H9 (cell line): ENCODE results near the gene STOM. TPM values are rescaled to one million over a fixed set of nuclear protein-coding genes. Genes with fewer than 3 reads are reported as not detected.

ENCODE experiments used
- DNase-seq: peaks from one replicate; pipeline ENCODE4 v3.0.0-alpha.2; 2017
- H2AFZ ChIP-seq: one replicate; pipeline ENCODE4 v1.6.1; 2013; ENCODE audit warnings: mild to moderate bottlenecking, low read length, control low read depth, moderate library complexity
- H2AK5ac ChIP-seq: 2 replicates; pipeline ENCODE4 v1.6.1; 2013; ENCODE audit warnings: low read length, control low read depth, mixed read lengths; ENCODE audit not compliant: insufficient read length
- H2BK120ac ChIP-seq: one replicate; pipeline ENCODE4 v1.6.1; 2013; ENCODE audit warnings: low read depth, mild to moderate bottlenecking, low read length, control low read depth, inconsistent platforms; ENCODE audit not compliant: poor library complexity, severe bottlenecking
- H2BK12ac ChIP-seq: 2 replicates; pipeline ENCODE4 v1.6.1; 2013; ENCODE audit warnings: low read length, control low read depth, mixed read lengths, low read depth; ENCODE audit not compliant: insufficient read length
- H2BK15ac ChIP-seq: 2 replicates; pipeline ENCODE4 v1.6.1; 2013; ENCODE audit warnings: low read depth, low read length, control low read depth
- H2BK20ac ChIP-seq: one replicate; pipeline ENCODE4 v1.6.1; 2013; ENCODE audit warnings: low read depth, mild to moderate bottlenecking, low read length, control low read depth, inconsistent platforms; ENCODE audit not compliant: poor library complexity, severe bottlenecking
- H2BK5ac ChIP-seq: 2 replicates; pipeline ENCODE4 v1.6.1; 2013; ENCODE audit warnings: low read length, control low read depth, mixed read lengths; ENCODE audit not compliant: insufficient read length
- H3K14ac ChIP-seq: 2 replicates; pipeline ENCODE4 v1.6.1; 2013; ENCODE audit warnings: low read length, control low read depth; ENCODE audit not compliant: insufficient read depth
- H3K18ac ChIP-seq: 2 replicates; pipeline ENCODE4 v1.6.1; 2013; ENCODE audit warnings: low read depth, mild to moderate bottlenecking, mixed read lengths, low read length, control low read depth; ENCODE audit not compliant: insufficient read length
- H3K23ac ChIP-seq: 2 replicates; pipeline ENCODE4 v1.6.1; 2013; ENCODE audit warnings: low read length, control low read depth, mixed read lengths, low read depth; ENCODE audit not compliant: insufficient read length
- H3K23me2 ChIP-seq: 2 replicates; pipeline ENCODE4 v1.6.1; 2013; ENCODE audit warnings: low read depth, mild to moderate bottlenecking, mixed read lengths, low read length, control low read depth; ENCODE audit not compliant: insufficient read length, poor library complexity, severe bottlenecking
- H3K27ac ChIP-seq: 2 replicates; pipeline ENCODE4 v1.5.1; 2013; ENCODE audit warnings: low read length, control low read depth, mixed read lengths, low read depth; ENCODE audit not compliant: insufficient read length
- H3K27me3 ChIP-seq: 2 replicates; pipeline ENCODE4 v1.6.1; 2013; ENCODE audit warnings: low read length, control low read depth, inconsistent platforms; ENCODE audit not compliant: insufficient read depth
- H3K4ac ChIP-seq: 2 replicates; pipeline ENCODE4 v1.6.1; 2013; ENCODE audit warnings: low read depth, mild to moderate bottlenecking, control low read depth, inconsistent platforms, low read length, moderate library complexity
- H3K4me1 ChIP-seq: 2 replicates; pipeline ENCODE4 v1.6.1; 2013; ENCODE audit warnings: low read length, control low read depth, inconsistent platforms; ENCODE audit not compliant: insufficient read depth
- H3K4me2 ChIP-seq: 2 replicates; pipeline ENCODE4 v1.6.1; 2013; ENCODE audit warnings: low read length, control low read depth, mixed read lengths; ENCODE audit not compliant: insufficient read length, insufficient read depth
- H3K56ac ChIP-seq: 2 replicates; pipeline ENCODE4 v1.6.1; 2013; ENCODE audit warnings: low read depth, mild to moderate bottlenecking, mixed read lengths, low read length, control low read depth; ENCODE audit not compliant: insufficient read length
- H3K79me1 ChIP-seq: 2 replicates; pipeline ENCODE4 v1.6.1; 2013; ENCODE audit warnings: low read depth, mild to moderate bottlenecking, moderate library complexity, low read length, control low read depth, inconsistent platforms; ENCODE audit not compliant: insufficient read depth, poor library complexity, severe bottlenecking
- H3K79me2 ChIP-seq: 2 replicates; pipeline ENCODE4 v1.6.1; 2013; ENCODE audit warnings: low read length, control low read depth, inconsistent platforms; ENCODE audit not compliant: insufficient read depth
- H3K9ac ChIP-seq: 2 replicates; pipeline ENCODE4 v1.6.1; 2013; ENCODE audit warnings: low read length, control low read depth, mixed read lengths; ENCODE audit not compliant: insufficient read length; ENCODE audit errors: extremely low read depth
- H3K9me3 ChIP-seq: one replicate; pipeline ENCODE4 v1.6.1; 2013; ENCODE audit warnings: low read depth, low read length, inconsistent platforms; ENCODE audit not compliant: control insufficient read depth
- H3T11ph ChIP-seq: one replicate; pipeline ENCODE4 v1.6.1; 2013; ENCODE audit warnings: mild to moderate bottlenecking, low read length, control low read depth, inconsistent platforms
- H4K20me1 ChIP-seq: one replicate; pipeline ENCODE4 v1.6.1; 2013; ENCODE audit not compliant: control insufficient read depth, insufficient read length, insufficient read depth
- H4K5ac ChIP-seq: 2 replicates; pipeline ENCODE4 v1.6.1; 2013; ENCODE audit warnings: low read depth, mild to moderate bottlenecking, mixed read lengths, low read length, control low read depth; ENCODE audit not compliant: insufficient read length
- H4K8ac ChIP-seq: replicated peaks from 2 replicates; pipeline ENCODE4 v1.6.1; 2013; ENCODE audit warnings: low read length, control low read depth, mixed read lengths, low read depth; ENCODE audit not compliant: insufficient read length
- H4K91ac ChIP-seq: 2 replicates; pipeline ENCODE4 v1.6.1; 2013; ENCODE audit warnings: low read depth, mild to moderate bottlenecking, moderate library complexity, mixed read lengths, low read length, control low read depth; ENCODE audit not compliant: insufficient read length
- H3K27ac Mint-ChIP-seq, 3 experiments: 2 replicates in 2 of 3; 3 replicates in 1 of 3; pipeline ENCODE4 v1.8.0; 2020 to 2021; ENCODE audit warnings: mixed read lengths in 3 of 3, mild to moderate bottlenecking in 1 of 3, moderate library complexity in 1 of 3
- H3K27me3 Mint-ChIP-seq: 2 replicates; pipeline ENCODE4 v1.8.0; 2021; ENCODE audit warnings: low read depth, mild to moderate bottlenecking, moderate library complexity, mixed read lengths
- H3K36me3 Mint-ChIP-seq, 3 experiments: 2 replicates in 2 of 3; 3 replicates in 1 of 3; pipeline ENCODE4 v1.8.0; 2020 to 2021; ENCODE audit warnings: low read depth in 3 of 3, mixed read lengths in 3 of 3; ENCODE audit not compliant: insufficient read depth in 1 of 3
- H3K4me1 Mint-ChIP-seq, 2 experiments: 2 replicates each; pipeline ENCODE4 v1.8.0; 2020; ENCODE audit warnings: mixed read lengths in 2 of 2
- H3K4me3 Mint-ChIP-seq, 2 experiments: 2 replicates in 1 of 2; 3 replicates in 1 of 2; pipeline ENCODE4 v1.8.0; 2020 to 2021; ENCODE audit warnings: mild to moderate bottlenecking in 2 of 2, mixed read lengths in 2 of 2, moderate library complexity in 1 of 2
- H3K9me3 Mint-ChIP-seq, 2 experiments: 2 replicates in 1 of 2; 3 replicates in 1 of 2; pipeline ENCODE4 v1.8.0; 2020; ENCODE audit warnings: mild to moderate bottlenecking in 2 of 2, mixed read lengths in 2 of 2, moderate library complexity in 1 of 2
- CTCF ChIP-seq: fragments of 200-600 bp; sonication (generic); conservative IDR thresholded peaks from 3 replicates; pipeline ENCODE4 v1.8.0; 2021; ENCODE audit warnings: antibody characterized with exemption, mild to moderate bottlenecking
- WGBS: extraction: QIAGEN DNeasy Blood & Tissue Kit; methylation state at CpG from one replicate; pipeline ENCODE4 v1.1.7; 2013; ENCODE audit warnings: missing lambda C conversion rate, low lambda C conversion rate, mixed read lengths; ENCODE audit not compliant: insufficient read length; ENCODE audit errors: extremely low coverage; 5-methylcytosine and 5-hydroxymethylcytosine counted together
- total RNA-seq: library from RNA; stranded (reverse); gene quantifications from 2 replicates; pipeline ENCODE4 v1.2.1, GENCODE V29; 2021

STOM gene
- total RNA-seq, 1 experiment from 2014 or later: 15.3 TPM

- no peaks in the 10 kb centered on the region for H3K79me2 ChIP-seq
Measured at GRCh38 chr9:121316852-121317373, 53.1 kb downstream of the STOM start.

More at GRCh38 chr9:121316852-121317373, 53.1 kb downstream of the STOM start:
- no peaks in the 10 kb centered on the region for H3K27me3 ChIP-seq
- no peak overlapping the region for H2AK5ac ChIP-seq
- no peaks in the 10 kb centered on the region for H3K79me1 ChIP-seq
- H4K5ac ChIP-seq: no peak overlapping the region
- no peak overlapping the region for H4K8ac ChIP-seq
- no peak overlapping the region for H2BK12ac ChIP-seq
- no peaks in the 10 kb centered on the region for H3K4me1 ChIP-seq
- H3K56ac ChIP-seq: no peak overlapping the region
- no peak overlapping the region for H3K14ac ChIP-seq
- H3K9ac ChIP-seq: no peak overlapping the region
- no peaks in the 10 kb centered on the region for H3K9me3 ChIP-seq
- H3K4me2 ChIP-seq: no peak overlapping the region
- no peak overlapping the region for H3K23ac ChIP-seq
- no peak overlapping the region for H2BK120ac ChIP-seq
- TF ChIP-seq CTCF: no peak
- no peak overlapping the region for H3K4ac ChIP-seq
- WGBS: no CpG with 5 or more reads among the region's 11 CpGs
- no peak overlapping the region for H3K27ac ChIP-seq
- Mint-ChIP-seq H3K4me1 (0 out of 4 replicates have a peak, but pooled peaks cover 0 to 4% of the 10 kb centered on the region in 2 experiments), H3K27ac (no peak overlapping the region), H3K36me3 (peaks cover 0 to 7% (median 0%) of the 10 kb centered on the region in 3 experiments; a peak in 2 of 7 replicates), H3K4me3 (no peak overlapping the region), H3K27me3 (peaks cover 8% of the 10 kb centered on the region), H3K9me3 (no peaks in the 10 kb centered on the region)
- no peak overlapping the region for H4K91ac ChIP-seq
- H4K20me1 ChIP-seq: no peaks in the 10 kb centered on the region
- H3K18ac ChIP-seq: no peak overlapping the region
- no peak overlapping the region for H2BK5ac ChIP-seq
- no peak overlapping the region for H2BK15ac ChIP-seq
- no peak overlapping the region for H2BK20ac ChIP-seq
- DNase-seq: no peak
- no peak overlapping the region for H3T11ph ChIP-seq
- H3K23me2 ChIP-seq: no peaks in the 10 kb centered on the region
- H2AFZ ChIP-seq: no peak overlapping the region
